ENCODE measurements around the gene MELTF. TPM values are rescaled to one million over a fixed set of nuclear protein-coding genes. Genes with fewer than 3 reads are reported as not detected.

Gene MELTF
- total and polyA plus RNA-seq, 2 experiments from 2014 or later: 74.0 to 121 TPM

DNA sequence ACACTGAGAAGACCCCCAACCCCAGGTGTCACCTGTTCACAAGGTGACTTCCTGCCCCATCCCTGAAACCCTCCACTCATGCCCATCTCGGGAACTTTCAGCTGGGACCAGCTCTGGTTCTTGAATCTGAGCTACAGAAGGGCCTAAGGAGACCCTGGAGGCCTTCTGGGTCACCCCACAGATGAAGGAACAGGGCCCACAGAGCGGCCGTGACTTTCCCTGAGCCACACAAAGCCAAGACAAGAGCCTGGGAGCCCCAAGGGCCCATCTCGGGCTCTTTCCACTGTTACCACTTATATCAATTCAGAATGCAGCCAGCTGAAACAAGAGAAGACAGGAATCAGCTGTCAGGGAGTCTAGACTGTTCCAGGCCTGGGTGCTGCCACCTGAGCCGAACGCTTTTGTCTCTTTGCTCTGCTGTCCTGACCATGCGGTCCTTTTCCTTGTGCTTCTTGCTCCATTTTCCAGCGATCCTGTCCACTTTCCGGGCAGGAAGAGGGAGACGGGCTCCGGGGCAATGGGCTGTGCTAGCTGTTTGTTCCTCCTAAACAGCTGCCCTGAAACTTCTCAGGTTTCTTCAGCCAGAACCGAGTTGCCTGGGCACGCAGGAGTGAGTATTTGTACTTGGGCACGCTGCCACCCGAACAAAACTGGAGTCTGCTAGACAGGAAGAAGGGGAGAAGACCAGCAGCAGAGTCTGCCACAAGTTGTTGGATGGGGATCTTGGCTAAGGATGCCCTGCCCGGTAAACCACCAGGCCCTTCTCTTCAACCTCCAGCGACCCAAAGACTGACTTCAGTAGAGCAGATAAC, 33.0 kb downstream of the MELTF start:
- Histone ChIP-seq H3K9me3 (ENCODE audit: low read depth) (no peaks in the 10 kb centered on the region), H4K20me1 (ENCODE audit: insufficient read depth, poor library complexity, severe bottlenecking) (no peaks in the 10 kb centered on the region), H3K9me2 (replicated peaks; ENCODE audit: insufficient read depth) (no peaks in the 10 kb centered on the region), H3K4me1 (ENCODE audit: insufficient read depth) (no peaks in the 10 kb centered on the region), H3K4me2 (no peak overlapping the region), H3K27ac (no peak overlapping the region), H3K79me2 (no peaks in the 10 kb centered on the region), H2AFZ (no peak overlapping the region), H3K36me3 (replicated peaks; ENCODE audit: insufficient read depth, low read depth) (no peaks in the 10 kb centered on the region), H3K4me3 (no peak overlapping the region), H3K27me3 (no peaks in the 10 kb centered on the region)
- TF ChIP-seq, protein P1, sequence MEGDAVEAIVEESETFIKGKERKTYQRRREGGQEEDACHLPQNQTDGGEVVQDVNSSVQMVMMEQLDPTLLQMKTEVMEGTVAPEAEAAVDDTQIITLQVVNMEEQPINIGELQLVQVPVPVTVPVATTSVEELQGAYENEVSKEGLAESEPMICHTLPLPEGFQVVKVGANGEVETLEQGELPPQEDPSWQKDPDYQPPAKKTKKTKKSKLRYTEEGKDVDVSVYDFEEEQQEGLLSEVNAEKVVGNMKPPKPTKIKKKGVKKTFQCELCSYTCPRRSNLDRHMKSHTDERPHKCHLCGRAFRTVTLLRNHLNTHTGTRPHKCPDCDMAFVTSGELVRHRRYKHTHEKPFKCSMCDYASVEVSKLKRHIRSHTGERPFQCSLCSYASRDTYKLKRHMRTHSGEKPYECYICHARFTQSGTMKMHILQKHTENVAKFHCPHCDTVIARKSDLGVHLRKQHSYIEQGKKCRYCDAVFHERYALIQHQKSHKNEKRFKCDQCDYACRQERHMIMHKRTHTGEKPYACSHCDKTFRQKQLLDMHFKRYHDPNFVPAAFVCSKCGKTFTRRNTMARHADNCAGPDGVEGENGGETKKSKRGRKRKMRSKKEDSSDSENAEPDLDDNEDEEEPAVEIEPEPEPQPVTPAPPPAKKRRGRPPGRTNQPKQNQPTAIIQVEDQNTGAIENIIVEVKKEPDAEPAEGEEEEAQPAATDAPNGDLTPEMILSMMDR (IDR thresholded peaks at IDR 0.05; ENCODE audit: poor library complexity): no peak
- TF ChIP-seq EZH2phosphoT487 (IDR thresholded peaks at IDR 0.05; ENCODE audit: low read depth, severe bottlenecking, unreplicated experiment) (no peak), EZH2 (IDR thresholded peaks at IDR 0.05; ENCODE audit: borderline replicate concordance) (no peak)
- no peak for DNase-seq (ENCODE audit: low spot score)
- 87% methylated on average over 17 of the region's 17 CpGs for WGBS (ENCODE audit: low lambda C conversion rate, missing lambda C conversion rate)

- Histone ChIP-seq H3K79me2 (no peaks in the 10 kb centered on the region), H2AFZ (no peak overlapping the region), H3K27me3 (no peaks in the 10 kb centered on the region), H3K4me1 (ENCODE audit: insufficient read depth) (peaks cover 2% of the 10 kb centered on the region), H3K9me2 (replicated peaks; ENCODE audit: insufficient read depth) (no peaks in the 10 kb centered on the region), H3K9me3 (ENCODE audit: low read depth) (no peaks in the 10 kb centered on the region), H3K27ac (no peak overlapping the region), H4K20me1 (ENCODE audit: insufficient read depth, poor library complexity, severe bottlenecking) (no peaks in the 10 kb centered on the region), H3K36me3 (replicated peaks; ENCODE audit: insufficient read depth, low read depth) (no peaks in the 10 kb centered on the region), H3K4me3 (no peak overlapping the region), H3K4me2 (no peak overlapping the region)
- DNase-seq (ENCODE audit: low spot score): no peak
- WGBS (ENCODE audit: low lambda C conversion rate, missing lambda C conversion rate): 85% methylated on average over 14 of the region's 14 CpGs
- no peak for TF ChIP-seq EZH2 (IDR thresholded peaks at IDR 0.05; ENCODE audit: borderline replicate concordance)
- TF ChIP-seq, protein P1 (IDR thresholded peaks at IDR 0.05; ENCODE audit: poor library complexity): no peak
- no peak for TF ChIP-seq EZH2phosphoT487 (IDR thresholded peaks at IDR 0.05; ENCODE audit: low read depth, severe bottlenecking, unreplicated experiment)
Observed at GRCh38 chr3:196995646-196996355, 33.8 kb downstream of the MELTF start.

- H4K20me1 ChIP-seq (ENCODE audit: insufficient read depth, poor library complexity, severe bottlenecking): no peaks in the 10 kb centered on the region
- H3K9me2 ChIP-seq (replicated peaks; ENCODE audit: insufficient read depth): no peaks in the 10 kb centered on the region
- H2AFZ ChIP-seq: no peak overlapping the region
- no peak overlapping the region for H3K27ac ChIP-seq
- WGBS (ENCODE audit: low lambda C conversion rate, missing lambda C conversion rate): 97% methylated on average over 16 of the region's 19 CpGs
- H3K9me3 ChIP-seq (ENCODE audit: low read depth): no peaks in the 10 kb centered on the region
- no peak overlapping the region for H3K4me2 ChIP-seq
- no peaks in the 10 kb centered on the region for H3K36me3 ChIP-seq (replicated peaks; ENCODE audit: insufficient read depth, low read depth)
- H3K4me1 ChIP-seq (ENCODE audit: insufficient read depth): peaks cover 8% of the 10 kb centered on the region
- H3K79me2 ChIP-seq: no peaks in the 10 kb centered on the region
- no peak overlapping the region for H3K4me3 ChIP-seq
- TF ChIP-seq EZH2phosphoT487 (IDR thresholded peaks at IDR 0.05; ENCODE audit: low read depth, severe bottlenecking, unreplicated experiment) (no peak), EZH2 (IDR thresholded peaks at IDR 0.05; ENCODE audit: borderline replicate concordance) (no peak)
- TF ChIP-seq, protein P1 (IDR thresholded peaks at IDR 0.05; ENCODE audit: poor library complexity): no peak
- H3K27me3 ChIP-seq: no peaks in the 10 kb centered on the region
- no peak for DNase-seq (ENCODE audit: low spot score)
Observed at GRCh38 chr3:196995027-196995426, 34.6 kb downstream of the MELTF start.

Data from hepatocyte (in vitro differentiated cells).